ENCODE measurements around the gene SKA3.

Gene SKA3

GRCh38 chr13:21109168-21109567, 67.2 kb downstream of the SKA3 start:
- no peak for DNase-seq

- DNase-seq: no peak
Measured at GRCh38 chr13:21106089-21106488, 70.3 kb downstream of the SKA3 start.

GRCh38 chr13:21104199-21105019, 71.9 kb downstream of the SKA3 start:
- DNase-seq: no peak

Data from COR-L47 (cell line).